HG03103 (cell line): ENCODE measurements around the gene ESYT1.

Experiments used
- ATAC-seq: cut with Tn5 transposase; IDR thresholded peaks from one replicate; pipeline ENCODE4 v1.9.1; 2021; ENCODE audit warnings: low read depth; ENCODE audit not compliant: unreplicated experiment

Gene ESYT1

DNA sequence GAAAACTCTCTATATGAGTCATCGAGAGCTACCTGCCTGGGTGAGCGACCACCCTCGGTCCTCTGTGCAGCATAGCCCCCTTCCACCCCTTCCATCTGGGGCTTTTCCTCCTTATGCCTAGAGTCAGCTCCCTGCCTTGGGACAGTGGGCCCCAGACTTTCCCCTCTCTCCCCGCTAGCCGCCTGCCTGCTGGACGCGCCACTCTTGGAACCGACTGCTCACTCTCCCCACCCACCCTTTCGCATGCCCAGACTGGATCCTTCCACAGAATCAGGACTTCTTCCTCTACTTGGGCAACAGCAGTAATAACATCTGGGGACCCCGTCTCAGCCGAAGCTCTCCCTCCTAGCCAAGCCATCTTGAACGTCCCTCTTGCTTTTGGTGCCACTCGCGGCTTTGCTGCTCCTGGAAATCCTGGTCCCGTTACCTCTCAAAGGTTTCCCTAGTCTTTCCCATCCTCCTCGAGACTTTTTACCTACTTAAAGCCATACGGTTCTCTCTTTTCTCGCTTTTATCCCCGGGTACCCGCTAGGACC, 671 bp downstream of the ESYT1 start:
- ATAC-seq = no peak

- ATAC-seq = no peak
These were observed 1.3 kb downstream of the ESYT1 start for GRCh38 chr12:56129206-56129941.

DNA sequence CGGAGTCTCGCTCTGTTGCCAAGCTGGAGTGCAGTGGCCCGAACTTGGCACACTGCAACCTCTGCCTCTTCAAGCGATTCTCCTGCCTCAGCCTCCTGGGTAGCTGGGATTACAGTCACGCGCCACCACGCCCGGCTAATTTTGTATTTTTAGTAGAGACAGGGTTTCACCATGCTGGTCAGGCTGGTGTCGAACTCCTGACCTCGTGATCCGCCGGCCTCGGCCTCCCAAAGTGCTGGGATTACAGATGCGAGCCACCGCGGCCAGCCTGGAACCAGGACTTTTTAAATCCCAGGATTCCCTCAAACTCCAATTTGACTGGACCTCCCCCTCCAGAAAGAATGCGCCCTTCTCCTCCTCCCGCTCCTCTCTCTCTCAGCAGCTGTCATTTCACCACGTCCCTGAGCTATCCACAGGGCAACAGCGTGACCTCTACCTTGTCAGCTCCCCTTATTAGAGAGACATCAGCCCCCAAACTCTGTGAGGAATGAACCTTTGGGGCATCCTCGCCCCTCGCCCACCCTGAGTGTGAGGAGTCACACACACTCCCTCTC, 2.0 kb downstream of the ESYT1 start:
- no peak for ATAC-seq

GRCh38 chr12:56130876-56131275, 2.8 kb downstream of the ESYT1 start:
- ATAC-seq = no peak

DNA sequence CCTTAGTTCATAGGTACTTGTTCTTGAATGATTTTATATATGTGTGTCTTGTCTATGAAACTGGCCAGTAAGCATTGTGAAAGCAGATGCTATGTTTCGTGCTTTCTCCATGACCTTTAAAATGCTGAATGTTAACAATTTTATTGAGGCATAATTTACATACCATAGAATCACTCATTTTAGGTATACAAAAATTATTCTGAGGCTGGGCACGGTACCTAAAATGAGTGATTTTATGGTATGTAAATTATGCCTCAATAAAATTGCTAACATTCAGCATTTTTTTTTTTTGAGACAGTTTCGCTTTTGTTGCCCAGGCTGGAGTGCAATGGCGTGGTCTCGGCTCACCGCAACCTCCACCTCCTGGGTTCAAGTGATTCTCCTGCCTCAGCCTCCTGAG, 6.8 kb downstream of the ESYT1 start:
- no peak for ATAC-seq

DNA sequence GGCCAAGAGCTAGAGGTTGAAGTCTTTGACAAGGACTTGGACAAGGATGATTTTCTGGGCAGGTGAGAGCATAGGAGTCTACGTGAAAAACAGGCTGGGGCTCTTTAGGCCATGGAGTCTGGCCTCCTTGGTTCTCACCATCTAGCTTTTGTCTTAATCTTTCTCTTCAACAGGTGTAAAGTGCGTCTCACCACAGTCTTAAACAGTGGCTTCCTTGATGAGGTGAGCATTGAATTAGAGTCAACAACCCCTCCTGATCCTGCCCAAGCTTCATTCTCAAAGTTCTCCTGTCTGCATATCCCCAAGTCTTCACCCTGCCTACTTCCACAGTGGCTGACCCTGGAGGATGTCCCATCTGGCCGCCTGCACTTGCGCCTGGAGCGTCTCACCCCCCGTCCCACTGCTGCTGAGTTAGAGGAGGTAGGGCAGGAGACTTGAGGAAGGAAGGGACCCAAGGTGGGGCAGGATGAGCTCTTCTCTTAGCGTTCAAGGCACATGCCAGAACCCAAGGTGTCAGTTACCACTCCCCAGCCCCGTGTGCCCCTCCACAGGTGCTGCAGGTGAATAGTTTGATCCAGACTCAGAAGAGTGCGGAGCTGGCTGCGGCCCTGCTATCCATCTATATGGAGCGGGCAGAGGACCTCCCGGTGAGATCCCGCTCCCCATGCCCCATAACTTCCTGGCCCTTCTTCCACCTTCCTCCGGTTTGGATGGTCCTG, 9.9 kb downstream of the ESYT1 start:
- ATAC-seq = no peak

DNA sequence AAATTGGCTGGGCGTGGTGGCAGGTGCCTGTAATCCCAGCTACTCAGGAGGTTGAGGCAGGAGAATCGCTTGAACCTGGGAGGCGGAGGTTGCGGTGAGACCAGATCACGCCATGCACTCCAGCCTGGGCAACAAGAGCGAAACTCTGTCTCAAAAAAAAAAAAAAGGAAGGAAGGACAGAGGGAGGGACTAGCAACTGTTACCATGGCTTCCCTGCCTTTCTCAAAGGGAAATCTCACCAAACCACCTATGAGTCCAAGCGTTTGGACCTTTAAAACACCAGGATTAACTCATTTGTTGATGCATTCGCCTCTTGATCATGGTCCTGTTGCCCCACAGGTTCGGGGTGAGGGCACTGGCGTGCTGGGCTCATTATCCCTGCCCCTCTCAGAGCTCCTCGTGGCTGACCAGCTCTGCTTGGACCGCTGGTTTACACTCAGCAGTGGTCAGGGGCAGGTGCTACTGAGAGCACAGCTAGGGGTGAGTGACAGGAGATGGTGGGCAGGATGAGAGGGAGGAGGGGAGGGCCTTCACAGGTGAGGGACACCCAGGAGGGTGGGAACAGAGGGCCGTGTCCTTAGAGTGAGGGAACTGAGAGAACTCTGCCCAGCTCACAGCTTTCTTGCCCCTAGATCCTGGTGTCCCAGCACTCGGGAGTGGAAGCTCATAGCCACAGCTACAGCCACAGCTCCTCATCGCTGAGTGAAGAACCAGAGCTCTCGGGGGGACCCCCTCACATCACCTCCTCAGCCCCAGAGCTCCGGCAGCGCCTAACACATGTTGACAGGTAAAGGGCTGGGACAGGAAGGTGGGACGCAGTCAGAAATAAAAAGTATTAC, 14.1 kb downstream of the ESYT1 start:
- no peak for ATAC-seq

GRCh38 chr12:56143217-56143616, 15.2 kb downstream of the ESYT1 start:
- no peak for ATAC-seq

GRCh38 chr12:56143870-56144269, 15.8 kb downstream of the ESYT1 start:
- no peak for ATAC-seq

DNA sequence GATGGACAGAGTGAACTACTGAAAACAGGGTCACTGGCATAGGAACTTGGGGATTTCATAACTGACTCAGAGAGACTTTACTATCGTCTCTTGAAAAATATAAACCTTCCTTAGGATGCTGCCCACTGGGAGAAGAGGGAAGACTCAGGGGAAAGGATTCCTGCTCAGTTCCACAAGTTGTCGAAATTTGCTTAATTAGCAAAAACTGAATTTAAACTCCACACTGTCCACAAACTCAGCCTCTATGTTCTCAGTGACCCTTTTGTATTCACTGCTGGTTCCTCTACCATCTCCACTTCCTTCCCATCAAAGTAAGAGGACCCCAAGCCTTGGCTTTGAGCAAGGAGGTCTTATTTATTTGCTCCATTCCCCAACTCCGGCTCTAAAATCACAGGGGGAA, 17.1 kb downstream of the ESYT1 start:
- ATAC-seq = no peak

DNA sequence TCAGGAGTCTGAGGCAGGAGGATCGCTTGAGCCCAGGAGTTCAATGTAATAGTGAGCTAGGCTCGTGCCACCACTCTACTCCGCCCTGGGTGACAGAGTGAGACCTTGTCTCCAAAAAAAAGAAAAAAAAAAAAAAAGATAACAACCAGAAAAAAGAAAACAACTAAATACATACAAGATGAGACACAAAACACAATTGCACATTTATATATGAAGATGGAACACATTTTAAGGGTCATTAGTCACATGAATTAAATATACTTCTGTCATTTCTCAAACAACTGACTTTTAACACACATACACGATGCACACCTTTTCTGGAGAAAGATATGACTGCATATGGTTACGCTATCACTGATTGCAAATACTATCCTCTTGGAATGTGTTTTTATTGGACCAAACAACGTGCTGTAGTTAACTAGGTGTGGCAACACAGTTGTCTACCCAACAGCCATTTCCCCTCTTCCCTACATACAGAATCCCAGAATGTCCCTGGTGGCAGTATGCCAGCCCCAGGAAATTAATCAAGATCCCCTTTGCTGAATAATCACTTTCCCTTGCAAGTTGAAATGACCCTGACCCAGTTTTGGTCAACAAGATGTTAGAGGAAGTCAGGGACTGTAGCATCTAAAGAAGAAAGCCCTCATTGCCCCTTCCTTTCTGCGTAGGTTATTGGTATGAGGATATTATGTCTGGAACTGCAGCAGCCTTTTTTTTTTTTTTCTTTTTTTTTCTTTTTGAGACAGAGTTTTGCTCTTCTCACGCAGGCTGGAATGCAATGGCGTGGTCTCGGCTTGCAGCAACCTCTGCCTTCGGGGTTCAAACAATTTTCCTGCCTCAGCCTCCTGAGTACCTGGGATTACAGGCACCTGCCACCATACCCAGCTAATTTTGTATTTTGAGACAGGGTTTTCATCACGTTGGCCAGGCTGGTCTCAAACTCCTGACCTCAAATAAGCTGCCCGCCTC, 18.7 kb downstream of the ESYT1 start:
- no peak for ATAC-seq

DNA sequence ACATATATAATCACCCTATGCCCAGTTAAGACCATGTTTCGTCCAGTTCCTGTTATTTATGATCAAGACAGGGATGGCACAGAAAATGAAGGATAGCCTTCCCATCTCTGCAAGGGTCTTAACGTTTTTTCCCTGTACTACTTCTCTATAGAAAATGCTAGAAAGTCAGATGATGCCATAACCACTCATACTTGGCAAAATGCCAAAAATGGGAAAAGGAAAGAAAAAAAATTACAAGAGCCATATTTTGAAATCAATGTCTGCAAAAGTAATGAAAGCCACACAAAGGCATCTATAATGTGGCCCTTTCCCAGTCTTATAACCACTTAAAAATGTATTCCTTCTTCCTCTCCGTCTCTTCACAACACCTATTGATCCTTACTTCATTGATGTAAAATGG, 22.5 kb downstream of the ESYT1 start:
- ATAC-seq = no peak

- peak; percentile 51 for ATAC-seq
These were observed 23.6 kb downstream of the ESYT1 start for GRCh38 chr12:56151672-56152131.

- ATAC-seq = peak; percentile 85
These were observed 24.2 kb downstream of the ESYT1 start, which contains the start of gene MYL6B for GRCh38 chr12:56152132-56152755. Gene MYL6B, plus strand, starts transcription at chr12:56152587. Its CDS starts 1,332 bp downstream, at chr12:56153919.

GRCh38 chr12:56152756-56153677, 24.9 kb downstream of the ESYT1 start:
- no peak for ATAC-seq

GRCh38 chr12:56153678-56154065, 25.6 kb downstream of the ESYT1 start:
- ATAC-seq = no peak

GRCh38 chr12:56154246-56154771, 26.2 kb downstream of the ESYT1 start:
- ATAC-seq = no peak

DNA sequence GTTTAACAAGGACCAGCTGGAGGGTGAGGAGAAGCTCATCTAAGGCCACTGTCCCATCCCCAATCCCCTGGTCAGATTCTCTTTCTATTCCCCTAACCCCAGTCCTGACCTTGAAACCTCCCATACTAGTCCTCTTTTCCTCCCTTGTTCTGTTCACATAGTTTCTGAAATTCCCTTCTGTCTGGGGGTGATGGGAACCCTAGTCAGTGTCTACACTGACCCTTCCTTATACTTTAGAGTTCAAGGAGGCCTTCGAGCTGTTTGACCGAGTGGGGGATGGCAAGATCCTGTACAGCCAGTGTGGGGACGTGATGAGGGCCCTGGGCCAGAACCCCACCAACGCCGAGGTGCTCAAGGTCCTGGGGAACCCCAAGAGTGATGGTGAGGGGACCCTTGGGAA, 26.8 kb downstream of the ESYT1 start:
- no peak for ATAC-seq
